Loucy (cell line): ENCODE results near the gene TRERF1.

Experiments
- H2AFZ ChIP-seq: fragments of 200-600 bp; sonication (generic); 2 replicates; pipeline ENCODE4 v1.6.0; 2016; ENCODE audit warnings: antibody characterized with exemption, mild to moderate bottlenecking, low read length, moderate library complexity
- H3F3A ChIP-seq: fragments of 200-600 bp; 2 replicates; pipeline ENCODE4 v1.6.0; 2016; ENCODE audit warnings: antibody characterized with exemption, low read depth, mild to moderate bottlenecking
- H3K27me3 ChIP-seq: fragments of 200-600 bp; sonication (generic); 2 replicates; pipeline ENCODE4 v1.6.1; 2014; ENCODE audit warnings: low read length, mild to moderate bottlenecking; ENCODE audit not compliant: insufficient read depth, poor library complexity, severe bottlenecking
- H3K36me3 ChIP-seq: fragments of 200-600 bp; sonication (generic); 2 replicates; pipeline ENCODE4 v1.6.1; 2016; ENCODE audit warnings: low read length; ENCODE audit not compliant: insufficient read depth
- H3K4me1 ChIP-seq: fragments of 200-600 bp; sonication (generic); 2 replicates; pipeline ENCODE4 v1.5.1; 2014; ENCODE audit warnings: low read length, mild to moderate bottlenecking; ENCODE audit not compliant: insufficient read depth, poor library complexity, severe bottlenecking
- H3K4me2 ChIP-seq: fragments of 200-600 bp; sonication (generic); 2 replicates; pipeline ENCODE4 v1.6.0; 2014; ENCODE audit warnings: antibody characterized with exemption, low read length, low read depth, mild to moderate bottlenecking; ENCODE audit not compliant: poor library complexity, severe bottlenecking
- H3K4me3 ChIP-seq: fragments of 200-600 bp; sonication (generic); 2 replicates; pipeline ENCODE4 v1.5.1; 2014; ENCODE audit warnings: low read length, mild to moderate bottlenecking, mixed read lengths; ENCODE audit not compliant: poor library complexity, severe bottlenecking
- H3K79me2 ChIP-seq: fragments of 200-600 bp; sonication (generic); 2 replicates; pipeline ENCODE4 v1.6.1; 2014; ENCODE audit warnings: low read length; ENCODE audit not compliant: insufficient read depth
- H3K9ac ChIP-seq: fragments of 200-600 bp; sonication (generic); 2 replicates; pipeline ENCODE4 v1.6.0; 2014; ENCODE audit warnings: mild to moderate bottlenecking, low read depth, low read length, moderate library complexity; ENCODE audit not compliant: poor library complexity, severe bottlenecking
- H3K9me2 ChIP-seq: fragments of 200-600 bp; sonication (generic); replicated peaks from 2 replicates; pipeline ENCODE4 v1.6.1; 2016; ENCODE audit warnings: low read depth, low read length, mixed read lengths
- H3K9me3 ChIP-seq: fragments of 200-600 bp; sonication (generic); 2 replicates; pipeline ENCODE4 v1.6.1; 2014; ENCODE audit warnings: mild to moderate bottlenecking, antibody characterized with exemption, low read length, low read depth; ENCODE audit not compliant: insufficient read depth
- H4K20me1 ChIP-seq: fragments of 200-600 bp; sonication (generic); 2 replicates; pipeline ENCODE4 v1.6.0; 2014; ENCODE audit warnings: antibody characterized with exemption, low read length, mild to moderate bottlenecking; ENCODE audit not compliant: insufficient read depth, poor library complexity, severe bottlenecking
- EZH2phosphoT487 ChIP-seq: fragments of 200-600 bp; IDR thresholded peaks from 2 replicates; pipeline ENCODE4 v1.6.1; 2018; ENCODE audit warnings: antibody characterized with exemption, mild to moderate bottlenecking, moderate library complexity, borderline replicate concordance
- TF ChIP-seq, protein P1 (sequence below): fragments of 200-600 bp; sonication (generic); conservative IDR thresholded peaks from 2 replicates; pipeline ENCODE4 v1.5.1; 2014; ENCODE audit warnings: mild to moderate bottlenecking, antibody characterized with exemption, low read length

Gene TRERF1

DNA sequence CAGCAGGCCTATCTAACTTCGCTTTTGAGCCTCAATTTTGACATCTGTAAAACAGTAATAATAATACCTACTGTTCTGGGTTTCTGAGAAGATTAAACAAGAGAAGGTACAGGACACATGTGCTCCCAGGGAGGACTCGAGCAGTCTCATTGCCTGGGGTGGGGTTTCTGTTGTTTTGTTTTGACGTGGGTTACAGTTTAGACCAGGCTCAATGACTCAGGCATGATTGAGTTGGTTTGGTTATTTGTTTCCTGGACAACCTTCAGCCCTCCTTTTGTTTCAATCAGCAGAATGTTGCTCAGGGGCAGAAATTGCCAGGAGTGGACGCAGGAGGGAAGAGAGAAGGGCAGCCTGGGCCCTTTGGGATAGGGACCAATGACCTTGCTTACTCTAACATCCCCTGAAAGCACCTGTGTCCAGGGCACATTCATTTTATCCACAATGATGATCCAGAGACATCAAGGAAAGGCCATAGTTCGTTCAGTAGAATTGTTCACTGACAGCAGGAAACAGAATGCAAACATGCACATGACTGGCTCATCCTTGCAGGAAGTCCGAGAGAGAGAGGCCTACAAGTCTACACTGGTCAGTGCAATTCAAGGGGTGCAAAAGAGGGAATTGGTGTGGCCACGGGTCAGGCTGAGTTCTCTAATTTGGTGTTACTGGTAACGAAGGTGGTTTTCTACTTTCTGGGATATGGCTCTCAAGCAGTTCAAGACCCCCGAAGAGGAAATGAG is 159.6 kb downstream of the TRERF1 start:
- Histone ChIP-seq H2AFZ (no peak overlapping the region), H3K9ac (no peak overlapping the region), H4K20me1 (peaks cover 9% of the 10 kb centered on the region)

DNA sequence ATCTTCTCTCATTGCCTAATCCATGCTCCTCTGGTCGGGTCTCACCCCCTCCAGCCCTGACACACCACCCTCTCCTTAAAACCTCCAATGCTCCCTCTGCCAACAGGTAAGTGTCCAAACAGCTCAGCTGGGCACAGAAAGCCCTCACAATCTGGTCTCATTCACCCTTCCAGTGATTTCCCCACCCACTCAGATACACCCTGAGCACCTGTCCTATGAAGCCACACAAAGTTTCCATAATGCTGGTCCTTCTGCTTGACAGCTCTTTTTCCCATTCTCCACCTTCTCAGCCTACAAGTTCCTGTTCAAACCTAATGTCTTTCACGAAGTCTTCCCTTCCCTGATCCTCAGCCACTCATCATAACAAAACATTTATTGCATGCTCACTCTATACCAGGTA is 164.0 kb downstream of the TRERF1 start:
- Histone ChIP-seq H3K4me3 (no peak overlapping the region), H4K20me1 (no peaks in the 10 kb centered on the region), H3K36me3 (peaks cover 11% of the 10 kb centered on the region), H3K9ac (no peak overlapping the region), H3K79me2 (peaks cover 34% of the 10 kb centered on the region), H3K4me2 (no peak overlapping the region), H3F3A (no peaks in the 10 kb centered on the region), H3K4me1 (peaks cover 10% of the 10 kb centered on the region), H3K9me2 (no peaks in the 10 kb centered on the region), H2AFZ (no peak overlapping the region), H3K27me3 (no peaks in the 10 kb centered on the region), H3K9me3 (no peaks in the 10 kb centered on the region)
- TF ChIP-seq, protein P1, sequence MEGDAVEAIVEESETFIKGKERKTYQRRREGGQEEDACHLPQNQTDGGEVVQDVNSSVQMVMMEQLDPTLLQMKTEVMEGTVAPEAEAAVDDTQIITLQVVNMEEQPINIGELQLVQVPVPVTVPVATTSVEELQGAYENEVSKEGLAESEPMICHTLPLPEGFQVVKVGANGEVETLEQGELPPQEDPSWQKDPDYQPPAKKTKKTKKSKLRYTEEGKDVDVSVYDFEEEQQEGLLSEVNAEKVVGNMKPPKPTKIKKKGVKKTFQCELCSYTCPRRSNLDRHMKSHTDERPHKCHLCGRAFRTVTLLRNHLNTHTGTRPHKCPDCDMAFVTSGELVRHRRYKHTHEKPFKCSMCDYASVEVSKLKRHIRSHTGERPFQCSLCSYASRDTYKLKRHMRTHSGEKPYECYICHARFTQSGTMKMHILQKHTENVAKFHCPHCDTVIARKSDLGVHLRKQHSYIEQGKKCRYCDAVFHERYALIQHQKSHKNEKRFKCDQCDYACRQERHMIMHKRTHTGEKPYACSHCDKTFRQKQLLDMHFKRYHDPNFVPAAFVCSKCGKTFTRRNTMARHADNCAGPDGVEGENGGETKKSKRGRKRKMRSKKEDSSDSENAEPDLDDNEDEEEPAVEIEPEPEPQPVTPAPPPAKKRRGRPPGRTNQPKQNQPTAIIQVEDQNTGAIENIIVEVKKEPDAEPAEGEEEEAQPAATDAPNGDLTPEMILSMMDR, result no peak
- TF ChIP-seq EZH2phosphoT487, result no peak

More for the DNA sequence above, 159.6 kb downstream of the TRERF1 start:
- Histone ChIP-seq H3K4me2 (no peak overlapping the region), H3K27me3 (no peaks in the 10 kb centered on the region), H3F3A (no peaks in the 10 kb centered on the region), H3K9me2 (no peaks in the 10 kb centered on the region), H3K4me3 (no peak overlapping the region), H3K36me3 (peaks cover 11% of the 10 kb centered on the region; the same call in 1 of the 2 replicates), H3K4me1 (peaks cover 50% of the 10 kb centered on the region), H3K9me3 (no peaks in the 10 kb centered on the region), H3K79me2 (peaks cover 31% of the 10 kb centered on the region)
- no peak for TF ChIP-seq EZH2phosphoT487
- TF ChIP-seq, protein P1, result no peak

DNA sequence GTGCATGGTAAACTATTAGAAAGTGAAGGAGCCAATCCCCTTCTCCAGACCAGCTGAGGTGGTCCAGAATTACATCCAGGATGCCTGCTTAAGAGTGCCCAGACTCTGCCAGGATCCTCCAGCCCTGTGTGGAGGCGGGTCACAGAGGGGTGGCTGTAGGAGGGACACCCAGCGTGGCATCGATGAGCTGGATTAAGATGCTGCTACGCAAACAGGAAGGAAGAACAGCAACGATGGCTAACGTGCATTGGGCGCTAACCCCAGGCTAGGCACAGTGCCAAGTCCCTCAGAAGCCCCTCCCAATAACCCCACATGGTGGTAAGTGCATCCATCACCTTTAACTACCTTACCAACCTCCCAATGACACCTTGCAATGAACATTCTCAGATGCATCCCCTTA is 170.2 kb downstream of the TRERF1 start:
- TF ChIP-seq EZH2phosphoT487, result no peak
- TF ChIP-seq, protein P1, result no peak
- Histone ChIP-seq H3K4me3 (no peak overlapping the region), H3K9ac (peak overlapping the region; percentile 66), H2AFZ (no peak overlapping the region), H4K20me1 (no peaks in the 10 kb centered on the region), H3K4me1 (peaks cover 56% of the 10 kb centered on the region), H3K27me3 (no peaks in the 10 kb centered on the region), H3K9me3 (no peaks in the 10 kb centered on the region), H3K79me2 (peaks cover 37% of the 10 kb centered on the region), H3K36me3 (no peaks in the 10 kb centered on the region; the same call in 1 of the 2 replicates), H3K9me2 (no peaks in the 10 kb centered on the region), H3F3A (no peaks in the 10 kb centered on the region), H3K4me2 (peak overlapping the region; percentile 46)
